C4-2B (cell line): ENCODE measurements around the gene GRK6.

Experiments used
- H3K27ac ChIP-seq: fragments of 450-650 bp; 2 replicates; pipeline ENCODE4 v1.5.1; 2017
- ZFX ChIP-seq: fragments of 450-650 bp; IDR thresholded peaks from 2 replicates; pipeline ENCODE4 v1.6.1; 2017
- TF ChIP-seq, protein P1 (sequence below): fragments of 450-650 bp; conservative IDR thresholded peaks from 2 replicates; pipeline ENCODE4 v1.5.1; 2017; ENCODE audit warnings: mild to moderate bottlenecking

The GRK6 gene

DNA sequence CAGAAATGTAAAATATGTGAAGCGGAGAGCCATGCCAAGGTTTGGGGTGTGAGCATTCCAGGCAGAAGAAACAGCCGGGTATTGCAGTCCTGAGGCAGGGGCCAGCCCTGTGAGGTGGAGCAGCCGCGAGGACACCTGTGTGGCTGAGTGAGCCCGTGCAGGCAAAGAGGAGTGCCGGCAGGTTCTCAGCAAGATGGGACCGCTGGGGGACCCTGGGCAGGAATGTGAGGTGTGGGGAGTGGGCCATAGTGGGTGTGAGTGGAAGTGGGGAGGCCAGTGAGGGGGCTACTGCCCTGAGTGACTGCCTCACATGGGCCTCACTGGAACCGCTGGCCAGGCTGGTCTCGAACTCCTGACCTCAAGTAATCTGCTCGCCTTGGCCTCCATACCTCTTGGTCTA, 12.0 kb downstream of the GRK6 start:
- no peak overlapping the region for H3K27ac ChIP-seq
- TF ChIP-seq, protein P1, sequence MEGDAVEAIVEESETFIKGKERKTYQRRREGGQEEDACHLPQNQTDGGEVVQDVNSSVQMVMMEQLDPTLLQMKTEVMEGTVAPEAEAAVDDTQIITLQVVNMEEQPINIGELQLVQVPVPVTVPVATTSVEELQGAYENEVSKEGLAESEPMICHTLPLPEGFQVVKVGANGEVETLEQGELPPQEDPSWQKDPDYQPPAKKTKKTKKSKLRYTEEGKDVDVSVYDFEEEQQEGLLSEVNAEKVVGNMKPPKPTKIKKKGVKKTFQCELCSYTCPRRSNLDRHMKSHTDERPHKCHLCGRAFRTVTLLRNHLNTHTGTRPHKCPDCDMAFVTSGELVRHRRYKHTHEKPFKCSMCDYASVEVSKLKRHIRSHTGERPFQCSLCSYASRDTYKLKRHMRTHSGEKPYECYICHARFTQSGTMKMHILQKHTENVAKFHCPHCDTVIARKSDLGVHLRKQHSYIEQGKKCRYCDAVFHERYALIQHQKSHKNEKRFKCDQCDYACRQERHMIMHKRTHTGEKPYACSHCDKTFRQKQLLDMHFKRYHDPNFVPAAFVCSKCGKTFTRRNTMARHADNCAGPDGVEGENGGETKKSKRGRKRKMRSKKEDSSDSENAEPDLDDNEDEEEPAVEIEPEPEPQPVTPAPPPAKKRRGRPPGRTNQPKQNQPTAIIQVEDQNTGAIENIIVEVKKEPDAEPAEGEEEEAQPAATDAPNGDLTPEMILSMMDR: no peak
- no peak for TF ChIP-seq ZFX

DNA sequence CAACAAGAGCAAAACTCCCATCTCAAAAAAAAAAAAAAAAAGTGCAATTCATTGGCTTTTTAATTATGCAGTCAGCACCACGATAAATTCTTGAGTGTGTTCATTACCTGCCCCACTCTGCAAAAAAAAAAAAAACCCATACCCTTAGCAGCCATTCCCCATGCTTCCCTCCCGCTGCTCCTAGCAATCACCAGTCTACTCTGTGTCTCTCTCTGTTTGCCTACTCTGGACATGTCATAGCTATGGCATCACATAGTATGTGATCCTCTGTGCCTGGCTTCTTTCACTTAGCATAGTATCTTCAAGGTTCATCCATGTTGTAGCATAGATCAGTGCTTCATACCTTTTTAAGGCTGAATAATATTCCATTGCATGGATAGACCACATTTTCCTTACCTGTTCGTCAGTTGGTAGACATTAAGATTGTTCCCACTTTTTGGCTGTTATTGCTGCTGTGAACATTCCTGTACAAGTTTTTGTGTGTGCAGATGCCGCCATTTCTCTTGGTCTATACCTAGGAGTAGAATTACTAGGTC, 13.1 kb downstream of the GRK6 start:
- TF ChIP-seq, protein P1: no peak
- no peak for TF ChIP-seq ZFX
- H3K27ac ChIP-seq: no peak overlapping the region

DNA sequence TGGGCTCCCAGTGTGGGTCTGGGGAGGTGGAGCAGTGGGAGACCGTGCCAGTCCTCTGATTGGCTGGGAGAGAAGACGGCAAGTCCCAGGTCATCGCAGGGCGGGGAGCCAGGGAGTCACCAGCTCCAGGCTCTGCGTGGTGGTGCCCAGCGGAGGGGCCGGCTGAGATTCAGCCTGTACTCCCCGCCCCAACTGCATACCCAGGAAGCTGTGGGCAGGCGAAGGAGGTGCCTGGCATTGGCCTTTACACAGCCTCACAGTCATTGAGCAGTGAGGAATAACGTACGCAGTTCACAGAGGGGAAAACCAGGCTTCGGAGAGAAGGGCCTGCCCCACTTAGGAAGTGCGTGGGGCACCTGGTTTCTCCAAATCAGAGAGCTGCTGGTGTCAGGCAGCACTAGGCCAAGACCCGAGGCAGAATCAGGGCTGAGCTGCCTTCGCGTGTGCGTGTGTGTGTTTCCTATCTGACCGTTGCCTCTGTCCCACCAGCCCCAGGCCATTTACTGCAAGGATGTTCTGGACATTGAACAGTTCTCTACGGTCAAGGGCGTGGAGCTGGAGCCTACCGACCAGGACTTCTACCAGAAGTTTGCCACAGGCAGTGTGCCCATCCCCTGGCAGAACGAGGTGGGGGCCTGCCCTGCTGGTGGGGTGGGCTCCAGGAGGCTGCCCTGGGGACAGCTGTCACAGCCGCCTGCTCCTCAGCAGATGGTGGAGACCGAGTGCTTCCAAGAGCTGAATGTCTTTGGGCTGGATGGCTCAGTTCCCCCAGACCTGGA, 13.9 kb downstream of the GRK6 start:
- no peak overlapping the region for H3K27ac ChIP-seq
- TF ChIP-seq, protein P1: no peak
- no peak for TF ChIP-seq ZFX

DNA sequence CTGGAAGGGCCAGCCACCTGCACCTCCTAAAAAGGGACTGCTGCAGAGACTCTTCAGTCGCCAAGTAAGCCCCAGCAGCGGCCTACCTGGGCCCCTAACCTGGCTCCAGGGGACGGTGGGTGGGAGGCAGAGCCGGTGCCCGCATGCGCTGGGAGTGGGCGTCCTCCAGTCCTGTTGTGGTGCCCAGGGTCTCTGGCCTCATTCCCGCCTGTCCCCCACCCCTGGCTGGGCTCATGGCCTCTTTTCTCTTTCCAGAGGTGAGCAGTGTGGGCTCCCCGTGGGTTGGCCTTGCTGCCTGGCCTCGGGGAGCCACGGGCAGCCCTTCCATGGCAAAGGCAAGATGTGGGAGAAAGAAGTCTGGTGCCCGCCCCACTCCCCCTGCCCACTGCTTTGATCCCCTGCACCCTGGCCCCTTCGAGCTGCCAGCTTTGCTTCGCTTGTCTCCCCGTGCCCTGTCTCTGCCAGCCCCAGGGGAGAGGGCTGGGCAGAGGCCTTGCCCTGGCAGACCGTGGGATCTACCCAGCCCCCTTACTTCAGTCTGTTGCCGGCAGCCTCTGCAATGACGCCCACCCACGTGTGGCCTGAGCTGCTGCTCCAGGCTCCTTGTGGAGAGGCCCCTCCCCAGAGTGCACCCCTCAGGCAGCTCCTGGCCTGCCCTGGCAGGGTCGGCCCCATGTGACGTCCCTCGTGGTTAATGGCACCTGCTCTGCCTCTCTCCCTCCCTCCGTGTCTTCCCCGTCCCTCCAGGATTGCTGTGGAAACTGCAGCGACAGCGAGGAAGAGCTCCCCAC, 14.7 kb downstream of the GRK6 start:
- H3K27ac ChIP-seq: no peak overlapping the region
- TF ChIP-seq ZFX: no peak
- TF ChIP-seq, protein P1: no peak

DNA sequence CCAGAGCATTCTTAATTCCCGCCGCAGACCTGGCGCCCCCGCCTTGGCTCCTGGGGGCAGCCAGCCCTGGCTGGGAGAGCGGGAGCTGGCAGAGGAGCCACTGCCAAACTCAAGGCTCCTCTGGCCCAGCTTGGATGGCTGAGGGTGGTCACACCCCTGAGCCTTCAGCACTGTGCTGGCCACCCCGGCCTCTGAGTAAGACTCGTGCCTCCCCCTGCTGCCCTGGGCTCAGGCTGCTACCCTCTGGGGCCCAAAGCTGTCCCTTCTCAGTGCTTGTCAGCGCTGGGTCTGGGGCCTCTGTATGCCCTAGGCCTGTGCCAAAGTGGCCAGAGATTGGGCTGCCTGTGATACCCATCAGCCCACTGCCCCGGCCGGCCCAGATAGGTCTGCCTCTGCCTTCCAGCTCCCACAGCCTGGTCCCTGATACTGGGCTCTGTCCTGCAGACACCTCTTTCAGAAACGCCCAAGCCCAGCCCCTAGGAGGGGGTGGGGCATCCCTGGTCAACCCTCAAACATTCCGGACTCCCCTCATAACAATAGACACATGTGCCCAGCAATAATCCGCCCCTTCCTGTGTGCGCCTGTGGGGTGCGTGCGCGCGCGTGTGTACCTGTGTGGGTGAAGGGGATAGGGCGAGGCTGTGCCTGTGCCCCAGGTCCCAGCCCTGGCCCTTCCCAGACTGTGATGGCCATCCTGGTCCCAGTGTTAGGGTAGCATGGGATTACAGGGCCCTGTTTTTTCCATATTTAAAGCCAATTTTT, 15.8 kb downstream of the GRK6 start:
- no peak for TF ChIP-seq ZFX
- TF ChIP-seq, protein P1: no peak
- H3K27ac ChIP-seq: no peak overlapping the region

DNA sequence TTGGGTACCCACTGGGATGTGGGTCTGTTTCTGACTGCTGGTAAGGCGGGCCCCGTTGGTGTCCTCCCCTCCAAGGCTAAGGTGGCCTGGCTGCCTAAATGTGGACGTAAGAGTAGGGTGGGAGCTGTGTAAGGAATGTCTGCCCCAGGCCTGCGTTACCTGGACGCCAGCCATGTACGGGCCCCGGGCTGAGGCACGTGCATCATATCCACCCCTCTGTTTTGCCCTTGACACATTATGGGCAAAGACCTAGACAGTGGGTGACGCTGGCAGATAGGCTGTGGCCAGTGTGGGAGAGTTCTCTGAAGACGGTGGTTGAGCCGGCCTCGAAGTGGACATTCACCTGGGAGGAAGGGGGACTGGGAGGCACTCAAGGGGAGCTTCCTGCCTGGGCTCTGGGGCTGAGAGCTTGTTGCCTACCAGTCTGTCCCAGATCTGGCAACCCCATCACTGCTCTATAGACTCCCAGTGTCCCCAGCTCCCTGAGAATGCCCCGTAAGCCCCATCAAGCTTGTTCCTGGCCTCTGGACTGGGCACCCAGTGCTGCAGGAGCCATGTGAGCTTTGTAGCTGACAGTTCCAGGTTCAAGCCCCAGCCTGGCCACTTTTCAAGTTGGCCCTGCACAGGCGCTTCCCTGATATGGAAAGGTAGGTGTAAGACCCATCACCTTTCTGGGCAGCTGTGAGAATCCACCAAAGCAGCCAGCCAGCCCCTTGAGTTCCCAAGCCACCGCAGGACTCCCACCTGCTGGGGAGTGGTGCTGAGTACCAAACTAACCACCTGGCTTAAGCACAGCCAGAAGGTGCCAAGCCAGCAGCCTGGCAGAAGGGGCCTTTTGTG, 16.9 kb downstream of the GRK6 start:
- H3K27ac ChIP-seq: no peak overlapping the region
- TF ChIP-seq, protein P1: no peak
- TF ChIP-seq ZFX: no peak
